ENCODE results near the gene PER2. TPM values are rescaled to one million over a fixed set of nuclear protein-coding genes. Genes with fewer than 3 reads are reported as not detected.
A peak's percentile ranks its signal among the peaks of the same experiment; 100 is the strongest.

The PER2 gene
- total and polyA plus RNA-seq, 2 of the 13 experiments (the other 11 are each of a cell fraction or from before 2014, with no cell fraction given) = 5.1 to 9.4 TPM

DNA sequence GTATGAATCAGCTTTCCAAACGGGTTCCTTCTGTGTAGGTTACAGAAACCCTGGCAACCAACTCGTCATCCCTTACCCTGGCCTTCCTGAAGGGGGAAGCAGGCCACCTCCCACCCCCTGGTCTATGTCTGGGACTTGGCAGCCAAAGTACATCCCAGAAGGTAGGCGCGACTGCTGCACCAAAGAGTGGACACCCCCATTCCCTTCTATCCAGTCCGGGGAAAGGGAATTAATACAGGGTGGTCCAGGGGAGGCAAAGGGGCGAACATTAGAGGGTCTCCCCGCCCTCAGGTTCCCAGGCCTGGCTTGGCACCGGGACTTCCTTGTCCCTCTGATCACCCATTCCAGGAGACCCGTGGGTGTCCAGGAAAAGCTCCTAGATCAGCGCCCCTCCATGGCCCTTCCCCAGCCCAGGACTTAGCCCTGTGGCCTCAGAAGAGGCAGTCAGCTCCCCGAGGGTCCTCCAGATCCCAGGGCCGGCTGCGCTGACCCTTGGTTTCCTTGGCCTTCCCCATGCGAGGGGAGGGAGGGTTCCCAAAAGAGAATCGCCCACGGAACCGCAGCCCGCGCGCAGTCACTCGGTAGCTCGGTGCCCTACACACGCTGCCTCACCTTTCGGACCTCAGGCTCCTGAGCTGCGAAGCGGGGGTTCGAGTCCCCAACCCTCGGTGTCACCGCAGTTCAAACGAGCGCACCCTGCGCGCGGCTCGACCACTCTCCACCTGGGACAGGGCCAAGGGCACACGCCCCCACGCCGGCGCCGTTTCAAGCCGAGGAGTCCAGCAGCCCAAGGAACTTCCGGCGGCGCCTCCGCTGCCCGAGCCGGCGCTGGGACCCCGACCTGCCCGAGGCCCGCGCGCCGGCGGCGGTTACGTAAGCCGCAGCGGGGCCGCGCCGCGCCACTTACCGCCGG is at the start of gene PER2 (continued):
- TF ChIP-seq CREB1 (IDR thresholded peaks at IDR 0.05) = peak; percentile 52
- no peak for TF ChIP-seq CREB1 (CRISPR knock-in tag; IDR thresholded peaks at IDR 0.05)
- peak in 1 of 2 experiments; percentile 88; a peak in 2 of 4 replicates for TF ChIP-seq POLR2A (IDR thresholded peaks at IDR 0.05; ENCODE audit: insufficient read depth in 1 of 2, low read depth in 2 of 2, low read length in 2 of 2)
- no peak for TF ChIP-seq KDM3A (CRISPR knock-in tag; IDR thresholded peaks at IDR 0.05; ENCODE audit: low read depth)
- TF ChIP-seq ZNF713 (CRISPR knock-in tag; IDR thresholded peaks at IDR 0.05) = peak; percentile 81; the same call in 1 of the 2 replicates
- TF ChIP-seq SKI (IDR thresholded peaks at IDR 0.05; ENCODE audit: partially characterized antibody) = peak; percentile 36
- no peak for TF ChIP-seq PRDM15 (CRISPR knock-in tag; IDR thresholded peaks at IDR 0.05)
- peak; percentile 26; the same call in 1 of the 2 replicates for TF ChIP-seq ZNF598 (CRISPR knock-in tag; IDR thresholded peaks at IDR 0.05; ENCODE audit: borderline replicate concordance)
- TF ChIP-seq, protein P1, sequence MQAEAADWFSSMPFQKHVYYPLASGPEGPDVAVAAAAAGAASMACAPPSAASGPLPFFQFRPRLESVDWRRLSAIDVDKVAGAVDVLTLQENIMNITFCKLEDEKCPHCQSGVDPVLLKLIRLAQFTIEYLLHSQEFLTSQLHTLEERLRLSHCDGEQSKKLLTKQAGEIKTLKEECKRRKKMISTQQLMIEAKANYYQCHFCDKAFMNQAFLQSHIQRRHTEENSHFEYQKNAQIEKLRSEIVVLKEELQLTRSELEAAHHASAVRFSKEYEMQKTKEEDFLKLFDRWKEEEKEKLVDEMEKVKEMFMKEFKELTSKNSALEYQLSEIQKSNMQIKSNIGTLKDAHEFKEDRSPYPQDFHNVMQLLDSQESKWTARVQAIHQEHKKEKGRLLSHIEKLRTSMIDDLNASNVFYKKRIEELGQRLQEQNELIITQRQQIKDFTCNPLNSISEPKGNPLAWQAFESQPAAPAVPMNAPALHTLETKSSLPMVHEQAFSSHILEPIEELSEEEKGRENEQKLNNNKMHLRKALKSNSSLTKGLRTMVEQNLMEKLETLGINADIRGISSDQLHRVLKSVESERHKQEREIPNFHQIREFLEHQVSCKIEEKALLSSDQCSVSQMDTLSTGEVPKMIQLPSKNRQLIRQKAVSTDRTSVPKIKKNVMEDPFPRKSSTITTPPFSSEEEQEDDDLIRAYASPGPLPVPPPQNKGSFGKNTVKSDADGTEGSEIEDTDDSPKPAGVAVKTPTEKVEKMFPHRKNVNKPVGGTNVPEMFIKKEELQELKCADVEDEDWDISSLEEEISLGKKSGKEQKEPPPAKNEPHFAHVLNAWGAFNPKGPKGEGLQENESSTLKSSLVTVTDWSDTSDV (CRISPR knock-in tag; IDR thresholded peaks at IDR 0.05) = 0 out of 2 replicates have a peak, but pooled peaks have one; percentile 69
- TF ChIP-seq ZNF136 (CRISPR knock-in tag; IDR thresholded peaks at IDR 0.05; ENCODE audit: low read depth) = 0 out of 2 replicates have a peak, but pooled peaks have one; percentile 12
- peak; percentile 38; the same call in 1 of the 2 replicates for TF ChIP-seq ADNP (CRISPR knock-in tag; IDR thresholded peaks at IDR 0.05)
- TF ChIP-seq MXD3 (CRISPR knock-in tag; IDR thresholded peaks at IDR 0.05) = no peak
- no peak for TF ChIP-seq RBAK (CRISPR knock-in tag; IDR thresholded peaks at IDR 0.05)
- TF ChIP-seq ZNF597 (CRISPR knock-in tag; IDR thresholded peaks at IDR 0.05) = peak; percentile 25; the same call in 1 of the 2 replicates
- no peak for TF ChIP-seq ZNF160 (CRISPR knock-in tag; IDR thresholded peaks at IDR 0.05)
- TF ChIP-seq ZMAT3 (CRISPR knock-in tag; conservative IDR thresholded peaks at IDR 0.05) = no peak
- TF ChIP-seq FOXK2 (IDR thresholded peaks at IDR 0.05) = no peak
- 0 out of 2 replicates have a peak, but pooled peaks have one; percentile 45 for TF ChIP-seq ZNF557 (CRISPR knock-in tag; IDR thresholded peaks at IDR 0.05)
- TF ChIP-seq ZNF878 (CRISPR knock-in tag; IDR thresholded peaks at IDR 0.05) = no peak
